ENCODE measurements around the gene IL37.

DNA sequence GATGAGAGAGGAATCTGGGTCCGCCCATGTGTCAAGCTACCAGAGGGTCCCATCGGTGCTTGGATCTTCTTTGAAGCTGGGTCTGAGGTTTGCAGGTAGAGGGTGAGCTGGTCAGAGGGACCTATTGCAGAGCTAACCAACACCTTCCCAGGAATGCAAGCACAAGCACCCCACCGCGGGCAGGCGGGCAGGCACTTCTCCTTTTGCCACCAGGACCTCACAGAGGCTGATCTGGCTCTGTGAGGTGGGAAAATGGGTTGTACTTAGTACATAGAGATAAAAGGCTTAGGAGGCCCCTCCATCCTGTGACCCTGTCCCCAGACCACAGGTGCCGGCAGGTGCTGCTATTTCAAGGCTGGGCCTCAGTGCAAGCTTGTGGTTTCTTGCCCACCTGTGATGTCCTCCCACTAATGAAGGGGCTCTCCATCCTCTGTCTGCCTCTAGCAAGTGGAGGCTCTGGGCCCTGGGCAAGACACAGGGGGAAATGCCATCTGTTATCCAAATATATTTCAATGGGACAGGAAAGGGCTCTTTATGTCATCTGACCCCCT, 31.4 kb upstream of the IL37 start:
- TF ChIP-seq EZH2 (IDR thresholded peaks at IDR 0.05; ENCODE audit: borderline replicate concordance, insufficient read depth, low read depth, low read length, poor library complexity, severe bottlenecking): no peak
- TF ChIP-seq, protein P1, sequence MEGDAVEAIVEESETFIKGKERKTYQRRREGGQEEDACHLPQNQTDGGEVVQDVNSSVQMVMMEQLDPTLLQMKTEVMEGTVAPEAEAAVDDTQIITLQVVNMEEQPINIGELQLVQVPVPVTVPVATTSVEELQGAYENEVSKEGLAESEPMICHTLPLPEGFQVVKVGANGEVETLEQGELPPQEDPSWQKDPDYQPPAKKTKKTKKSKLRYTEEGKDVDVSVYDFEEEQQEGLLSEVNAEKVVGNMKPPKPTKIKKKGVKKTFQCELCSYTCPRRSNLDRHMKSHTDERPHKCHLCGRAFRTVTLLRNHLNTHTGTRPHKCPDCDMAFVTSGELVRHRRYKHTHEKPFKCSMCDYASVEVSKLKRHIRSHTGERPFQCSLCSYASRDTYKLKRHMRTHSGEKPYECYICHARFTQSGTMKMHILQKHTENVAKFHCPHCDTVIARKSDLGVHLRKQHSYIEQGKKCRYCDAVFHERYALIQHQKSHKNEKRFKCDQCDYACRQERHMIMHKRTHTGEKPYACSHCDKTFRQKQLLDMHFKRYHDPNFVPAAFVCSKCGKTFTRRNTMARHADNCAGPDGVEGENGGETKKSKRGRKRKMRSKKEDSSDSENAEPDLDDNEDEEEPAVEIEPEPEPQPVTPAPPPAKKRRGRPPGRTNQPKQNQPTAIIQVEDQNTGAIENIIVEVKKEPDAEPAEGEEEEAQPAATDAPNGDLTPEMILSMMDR (IDR thresholded peaks at IDR 0.05): no peak
